Activated CD4-positive, CD25-positive, alpha-beta regulatory T cell treated with anti-CD3 and anti-CD28 coated beads, Interleukin-2, amount 50 U/mL, for 24 hours (primary cell): Measurements from ENCODE around the gene GINS2.

Experiments
- ATAC-seq, 2 donors: fragments of 150-1000 bp; cut with Tn5 transposase; one replicate each; pipeline ENCODE4 v1.10.0; 2021; ENCODE audit warnings: mild to moderate bottlenecking in 1 of 2, moderate library complexity in 1 of 2

The GINS2 gene

GRCh38 chr16:85716022-85716679, 27.4 kb upstream of the GINS2 start:
- no peak for ATAC-seq

DNA sequence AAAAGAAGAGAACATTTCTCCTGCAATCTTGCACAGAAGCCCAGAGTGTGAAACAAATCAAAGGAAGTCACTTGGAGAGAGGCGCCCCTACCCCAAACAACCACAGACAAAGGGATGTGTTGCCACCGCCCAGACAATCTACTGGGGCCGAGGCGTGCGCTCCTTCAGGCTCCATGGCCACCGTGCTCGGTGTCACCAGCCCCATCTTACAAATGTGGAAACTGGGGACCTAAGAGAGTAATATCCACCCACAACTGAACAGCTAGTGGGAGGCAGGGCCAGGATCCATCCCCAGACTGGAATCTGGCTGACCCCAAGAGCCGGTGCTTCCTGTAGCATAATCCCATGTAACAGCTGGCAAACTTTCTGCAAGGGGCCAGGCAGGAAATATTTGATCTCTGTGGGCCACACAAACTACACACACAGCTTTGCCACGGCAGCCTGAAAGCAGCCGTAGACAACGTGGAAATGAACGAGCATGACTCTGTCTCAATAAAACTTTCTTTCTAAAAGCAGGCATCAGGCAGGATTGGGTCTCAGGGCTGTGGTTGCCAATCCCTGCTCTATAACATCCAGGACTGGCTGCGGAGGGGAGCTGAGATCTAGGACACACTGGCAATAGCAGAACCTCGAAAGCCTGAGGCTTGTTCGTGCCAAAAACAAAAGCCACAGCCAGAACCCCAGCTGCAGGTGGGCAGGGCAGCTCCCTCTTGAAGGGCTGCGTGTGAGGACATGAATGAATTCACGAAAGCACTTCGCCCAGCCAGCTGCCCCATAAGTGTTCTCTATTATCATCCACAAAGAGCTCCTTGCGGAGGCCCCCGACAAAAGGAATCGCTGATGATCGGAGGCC, 26.6 kb upstream of the GINS2 start:
- no peak for ATAC-seq

DNA sequence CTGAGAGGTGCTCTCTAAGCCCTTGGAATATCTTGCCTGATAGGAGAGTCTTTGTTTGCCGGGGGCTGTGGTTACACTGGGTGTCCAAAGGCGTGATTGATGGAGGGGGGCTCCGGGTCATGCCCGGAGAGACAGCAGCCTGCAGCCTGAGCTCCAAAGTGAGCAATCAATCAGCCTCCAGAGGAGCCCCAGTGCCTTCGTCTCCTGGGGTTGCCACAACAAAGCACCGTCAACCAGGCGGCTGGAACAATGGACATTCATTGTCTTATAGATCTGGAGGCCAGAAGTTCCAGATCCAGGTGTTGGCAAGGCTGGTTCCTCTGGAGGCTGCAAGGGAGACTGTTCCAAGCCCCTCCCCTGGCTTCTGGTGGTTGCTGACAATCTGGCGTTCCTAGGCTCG, 24.0 kb upstream of the GINS2 start:
- no peak for ATAC-seq

DNA sequence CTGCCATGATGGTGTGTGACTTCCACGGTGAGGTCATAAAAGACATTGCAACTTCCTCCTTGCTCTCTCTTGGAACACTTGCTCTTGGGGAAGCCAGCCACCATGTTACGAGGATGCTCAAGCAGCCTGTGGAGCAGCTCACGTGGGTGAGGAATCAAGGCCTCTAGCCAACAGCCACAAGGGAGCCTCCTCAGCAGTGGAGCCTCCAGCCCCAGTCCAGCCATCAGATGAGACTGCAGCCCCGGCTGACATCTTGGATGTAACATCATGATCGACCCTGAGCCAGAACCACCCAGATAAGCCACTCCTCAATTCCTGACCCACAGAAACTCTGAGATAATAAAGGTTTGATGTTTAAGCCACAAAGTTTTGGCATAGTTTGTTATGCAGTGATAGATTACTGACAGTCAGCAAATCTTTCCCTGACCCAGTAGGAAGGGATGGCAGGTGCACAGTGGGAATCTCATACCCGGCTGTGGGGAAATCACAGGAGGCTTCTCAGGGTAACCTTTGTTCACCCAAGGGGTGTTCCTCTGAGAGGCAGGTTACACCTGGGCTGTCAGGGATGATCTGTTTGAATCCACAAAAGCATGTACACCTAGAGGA, 23.3 kb upstream of the GINS2 start:
- no peak for ATAC-seq

- ATAC-seq: no peak
Observed at GRCh38 chr16:85710732-85711131, 22.0 kb upstream of the GINS2 start.

DNA sequence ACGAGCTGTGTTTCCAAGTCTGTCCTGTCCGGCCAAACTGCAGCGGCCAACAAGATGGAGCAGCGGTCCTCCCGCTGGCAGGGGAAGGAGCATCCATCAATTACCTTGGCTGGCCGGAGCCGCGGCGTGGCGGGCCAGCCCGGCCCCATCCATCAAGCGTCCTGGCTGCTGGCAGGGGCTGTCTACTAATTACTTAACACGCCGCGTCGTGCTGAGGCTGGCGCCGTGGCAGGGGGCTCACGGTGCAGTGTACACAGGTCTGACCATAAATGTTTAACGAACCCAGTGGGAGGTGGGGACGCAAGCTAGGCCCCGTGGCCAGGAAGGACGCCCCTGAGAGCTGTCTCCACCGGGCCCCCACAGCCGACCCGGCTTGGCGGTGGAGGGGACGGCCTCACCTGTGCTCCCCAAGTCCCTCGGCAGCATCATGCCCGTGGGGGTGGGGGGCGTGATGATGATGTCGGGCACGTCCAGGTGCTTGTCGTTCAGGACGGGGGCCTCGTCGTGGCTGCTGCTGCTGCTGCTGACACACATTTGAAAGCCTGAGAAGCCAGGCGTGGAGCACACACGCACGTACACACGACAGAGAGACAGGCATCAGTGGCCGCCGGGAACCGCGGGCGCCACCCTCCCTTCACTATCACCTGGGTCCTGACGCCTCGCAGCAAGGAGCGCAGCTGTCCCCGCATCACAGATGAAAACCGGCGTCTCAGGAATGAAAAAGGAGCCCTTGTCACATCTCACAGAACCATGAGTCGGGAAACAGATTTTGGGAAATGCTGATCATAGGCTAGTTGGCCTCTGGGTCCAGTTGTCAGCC, 21.2 kb upstream of the GINS2 start:
- no peak for ATAC-seq

DNA sequence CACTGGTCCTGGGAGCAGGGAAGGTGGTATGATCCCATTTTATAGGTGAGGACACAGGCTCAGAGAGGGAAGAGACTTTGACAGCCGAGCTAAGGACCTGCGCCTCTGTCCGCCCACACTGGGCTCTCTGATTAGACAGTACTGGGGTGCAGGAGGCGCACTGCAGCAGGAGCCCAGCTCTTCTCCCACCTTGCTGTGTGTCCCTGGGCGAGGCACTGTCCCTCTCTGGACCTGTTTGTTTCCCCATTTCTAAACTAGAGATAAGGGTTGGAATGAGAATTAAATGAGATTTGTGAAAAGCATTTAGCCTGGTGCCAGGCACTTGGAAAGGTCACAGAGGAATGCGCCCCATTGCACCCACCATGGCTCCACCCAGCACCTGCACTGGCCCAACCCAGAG, 19.6 kb upstream of the GINS2 start:
- no peak for ATAC-seq

- ATAC-seq: no peak
Observed at GRCh38 chr16:85707528-85708095, 18.9 kb upstream of the GINS2 start.

GRCh38 chr16:85706449-85707034, 17.8 kb upstream of the GINS2 start:
- no peak for ATAC-seq

- ATAC-seq: no peak
Observed at GRCh38 chr16:85704900-85705846, 16.4 kb upstream of the GINS2 start.

- ATAC-seq: no peak
Observed at GRCh38 chr16:85704011-85704410, 15.3 kb upstream of the GINS2 start.

DNA sequence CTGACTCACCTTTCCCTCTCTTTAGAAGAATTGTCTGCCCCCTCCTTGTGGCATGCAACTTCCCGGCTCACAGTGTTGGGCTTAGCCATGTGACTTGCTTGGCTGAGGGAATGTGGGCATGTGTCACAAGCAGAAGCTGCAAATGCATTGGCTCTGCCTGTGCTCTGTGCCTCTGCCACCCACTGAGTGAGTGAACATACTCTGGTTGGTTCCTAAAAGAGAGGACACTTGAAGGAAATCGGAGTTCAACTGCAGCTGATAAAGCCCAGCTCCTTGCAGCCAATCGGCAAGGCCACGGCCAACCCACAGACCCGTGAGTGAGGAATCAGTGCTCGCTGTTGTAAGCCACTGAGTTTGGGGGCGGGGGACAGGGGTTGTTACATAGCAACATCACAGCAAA, 10.9 kb upstream of the GINS2 start:
- no peak for ATAC-seq

DNA sequence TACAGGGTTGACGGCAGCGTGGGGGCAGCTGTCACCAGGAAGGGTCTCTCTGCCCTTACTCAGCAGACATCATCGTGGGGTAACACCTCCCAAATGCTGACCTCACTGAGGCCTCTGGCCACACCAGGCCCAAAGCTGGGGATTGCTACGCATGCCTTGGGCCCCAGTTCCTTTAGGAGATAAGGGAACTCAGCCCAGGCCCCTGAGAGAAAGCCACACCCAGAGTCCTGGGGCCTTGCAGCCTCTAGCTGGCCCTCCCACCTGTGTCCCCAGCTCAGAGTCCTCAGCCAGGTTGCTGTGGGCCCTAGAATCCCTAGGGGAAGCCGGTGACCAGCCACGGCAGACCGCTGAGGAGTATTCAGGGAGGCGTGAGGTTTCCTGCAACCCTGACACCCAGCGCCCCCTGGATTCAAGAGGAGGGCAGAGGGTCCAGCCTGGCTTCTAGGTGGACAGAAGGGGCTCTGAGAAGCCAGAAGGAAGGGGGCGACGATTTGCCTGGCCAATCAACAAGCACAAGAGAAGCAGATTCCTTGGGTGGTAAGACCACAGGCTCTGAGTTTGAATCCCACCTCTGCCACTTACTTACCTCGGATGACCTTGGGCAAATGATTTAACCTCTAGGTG, 10.3 kb upstream of the GINS2 start:
- ATAC-seq: no peak

- ATAC-seq: no peak
Observed at GRCh38 chr16:85698459-85698891, 9.7 kb upstream of the GINS2 start.

DNA sequence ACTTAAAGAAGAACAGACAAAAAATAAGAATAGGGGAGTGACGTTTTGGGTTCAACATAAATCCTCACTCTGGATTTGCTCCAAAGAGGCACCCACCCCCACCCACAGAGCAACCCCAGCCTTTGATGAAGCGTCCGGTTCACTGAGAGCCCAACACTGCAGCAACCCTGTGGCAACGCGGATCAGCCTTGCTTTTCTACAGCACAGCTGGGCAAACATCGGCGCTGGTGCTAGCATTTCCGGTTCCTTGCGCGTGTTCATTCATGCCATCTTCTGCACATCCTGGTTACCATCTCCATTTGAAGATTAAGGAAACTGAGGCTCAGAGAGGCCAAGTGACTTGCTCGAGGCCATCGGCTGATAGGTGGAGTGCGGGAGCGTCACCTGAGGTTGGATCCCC, 8.7 kb upstream of the GINS2 start:
- no peak for ATAC-seq

DNA sequence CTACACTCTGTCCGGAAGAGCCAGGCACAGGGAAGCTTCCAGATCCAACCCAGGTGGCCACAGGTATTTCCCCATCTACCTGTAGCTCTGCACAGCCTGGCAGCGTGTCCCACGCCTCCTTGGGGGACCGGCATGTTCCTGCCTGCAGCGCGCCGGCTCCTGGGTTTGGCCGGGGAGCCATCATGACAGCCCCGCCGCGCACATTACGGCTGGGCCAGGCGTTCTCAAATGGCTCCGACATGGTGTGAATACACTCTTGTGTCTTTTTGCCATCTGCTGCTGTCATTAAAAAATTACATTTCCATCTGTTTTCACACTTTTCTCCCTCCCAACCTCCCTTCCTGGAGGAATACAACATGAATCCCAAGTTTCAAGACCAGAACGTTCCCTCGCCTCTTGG, 8.0 kb upstream of the GINS2 start:
- no peak for ATAC-seq

GRCh38 chr16:85695196-85696128, 6.7 kb upstream of the GINS2 start:
- no peak for ATAC-seq

- ATAC-seq: no peak
Observed at GRCh38 chr16:85690469-85691064, 1.8 kb upstream of the GINS2 start.

GRCh38 chr16:85689950-85690320, 1.2 kb upstream of the GINS2 start:
- ATAC-seq: no peak
